Mucosa of stomach (tissue), 1 donor: ENCODE measurements around the gene PLCD1.

Experiments used
- H3K27me3 ChIP-seq: one replicate; pipeline ENCODE4 v1.7.0; 2013; ENCODE audit warnings: mild to moderate bottlenecking, low read length; ENCODE audit not compliant: control insufficient read depth, insufficient read depth
- H3K36me3 ChIP-seq: one replicate; pipeline ENCODE4 v1.7.0; 2013; ENCODE audit warnings: low read length; ENCODE audit not compliant: control insufficient read depth, insufficient read depth
- H3K4me1 ChIP-seq: one replicate; pipeline ENCODE4 v1.7.0; 2013; ENCODE audit warnings: mild to moderate bottlenecking, low read length; ENCODE audit not compliant: control insufficient read depth, insufficient read depth
- H3K4me3 ChIP-seq: one replicate; pipeline ENCODE4 v1.7.0; 2013; ENCODE audit warnings: low read length
- H3K9ac ChIP-seq: one replicate; pipeline ENCODE4 v1.7.0; 2013; ENCODE audit warnings: mild to moderate bottlenecking, low read length, moderate library complexity
- H3K9me3 ChIP-seq: one replicate; pipeline ENCODE4 v1.7.0; 2013; ENCODE audit warnings: mild to moderate bottlenecking, low read length, moderate library complexity; ENCODE audit not compliant: control insufficient read depth
- donor health status: Pancreatic carcinoma.

The PLCD1 gene

DNA sequence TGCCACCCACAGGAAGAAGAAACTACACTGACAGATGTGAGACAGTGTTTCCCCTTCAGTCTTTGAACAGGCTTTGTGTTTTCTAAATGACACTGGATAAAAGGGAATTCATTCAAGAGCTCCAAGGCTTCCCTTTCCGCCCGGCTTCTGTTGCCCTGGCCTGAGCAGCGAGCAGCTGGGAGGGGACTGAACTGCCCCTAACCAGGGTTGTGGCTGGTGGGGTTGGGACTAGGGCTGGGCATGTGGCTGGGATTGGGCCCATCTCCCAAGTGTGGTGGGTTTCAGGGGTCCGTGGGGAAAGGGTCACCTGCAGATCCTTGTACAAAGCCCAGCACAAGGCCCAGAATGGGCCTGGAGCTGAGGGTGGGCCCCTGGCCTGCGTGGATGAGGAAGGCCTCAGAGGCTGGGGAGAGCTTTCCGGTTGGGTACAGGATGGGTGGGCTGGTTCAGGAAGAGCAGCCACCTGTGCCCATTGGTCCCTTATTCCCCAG lies 28.4 kb downstream of the PLCD1 start:
- Histone ChIP-seq H3K4me1 (peaks cover 95% of the 10 kb centered on the region), H3K36me3 (peaks cover 62% of the 10 kb centered on the region), H3K4me3 (no peak overlapping the region), H3K9me3 (no peaks in the 10 kb centered on the region), H3K27me3 (no peaks in the 10 kb centered on the region), H3K9ac (no peak overlapping the region)

DNA sequence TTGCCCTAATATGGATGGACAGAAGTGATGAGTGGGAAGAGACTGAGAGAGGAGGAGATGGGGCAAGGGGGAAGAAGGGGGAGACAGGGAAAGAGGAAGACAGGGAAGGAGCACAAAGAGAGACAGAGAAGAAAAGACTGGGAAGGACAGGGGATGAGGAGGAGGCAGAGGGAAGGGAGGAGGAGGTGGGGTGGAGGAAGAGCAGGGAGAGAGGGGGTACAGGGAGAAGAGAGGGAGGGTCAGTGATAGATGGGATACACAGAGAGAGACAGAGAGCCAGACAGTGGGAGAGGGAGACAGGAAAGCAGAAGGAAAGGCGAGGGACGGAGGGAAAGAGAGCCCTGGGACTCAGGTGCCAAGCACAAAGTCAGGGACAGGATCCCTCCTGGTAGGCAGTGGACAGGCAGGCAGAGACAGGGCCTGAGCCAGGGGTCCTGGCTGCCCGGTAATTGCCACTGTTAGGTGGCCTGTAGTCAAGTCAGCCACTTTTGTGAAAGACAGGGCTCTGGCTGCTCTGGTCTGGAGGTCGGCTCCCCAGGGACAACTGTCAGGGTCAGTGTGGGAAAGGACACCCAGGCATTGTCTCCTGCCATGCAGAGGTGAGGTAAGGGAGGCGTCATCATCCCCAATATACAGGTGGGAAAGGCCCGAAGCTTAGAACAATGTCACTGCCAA lies 29.1 kb downstream of the PLCD1 start:
- H3K27me3 ChIP-seq, result no peaks in the 10 kb centered on the region
- H3K9ac ChIP-seq, result no peak overlapping the region
- peaks cover 94% of the 10 kb centered on the region for H3K4me1 ChIP-seq
- H3K36me3 ChIP-seq, result peaks cover 63% of the 10 kb centered on the region
- H3K4me3 ChIP-seq, result no peak overlapping the region
- H3K9me3 ChIP-seq, result no peaks in the 10 kb centered on the region

GRCh38 chr3:37999836-38000235 lies 29.6 kb downstream of the PLCD1 start:
- Histone ChIP-seq H3K4me3 (no peak overlapping the region), H3K27me3 (no peaks in the 10 kb centered on the region), H3K36me3 (peaks cover 60% of the 10 kb centered on the region), H3K9me3 (no peaks in the 10 kb centered on the region), H3K9ac (no peak overlapping the region), H3K4me1 (peaks cover 94% of the 10 kb centered on the region)

DNA sequence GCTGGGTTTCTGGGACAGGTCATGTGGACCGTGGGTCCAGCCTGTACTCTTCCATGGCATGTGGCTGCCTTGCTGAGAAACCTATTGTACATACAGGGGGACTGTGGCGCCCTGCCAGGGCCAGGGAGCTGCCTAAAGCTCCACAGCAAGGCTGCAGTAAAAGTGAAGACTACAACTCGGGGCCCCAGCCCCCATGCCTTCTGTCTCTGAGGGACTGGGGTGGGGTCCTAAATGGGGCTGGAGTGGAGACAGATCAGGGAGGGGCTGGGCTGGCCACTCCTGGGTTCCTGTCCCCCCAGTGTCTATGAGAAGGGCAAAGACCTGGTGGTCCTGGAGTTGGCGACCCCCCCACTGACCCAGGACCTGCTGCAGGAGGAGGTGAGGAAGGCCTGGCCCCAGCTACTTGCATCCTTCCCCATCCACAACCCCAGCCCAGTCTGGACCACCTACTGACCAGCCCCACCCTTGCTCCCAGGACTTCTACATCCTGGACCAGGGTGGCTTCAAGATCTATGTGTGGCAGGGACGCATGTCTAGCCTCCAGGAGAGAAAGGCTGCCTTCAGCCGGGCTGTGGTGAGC lies 31.6 kb downstream of the PLCD1 start:
- peak overlapping the region; percentile 71 for H3K9ac ChIP-seq
- peaks cover 94% of the 10 kb centered on the region for H3K4me1 ChIP-seq
- peak overlapping the region; percentile 17 for H3K4me3 ChIP-seq
- no peaks in the 10 kb centered on the region for H3K27me3 ChIP-seq
- H3K36me3 ChIP-seq, result peaks cover 51% of the 10 kb centered on the region
- H3K9me3 ChIP-seq, result no peaks in the 10 kb centered on the region

DNA sequence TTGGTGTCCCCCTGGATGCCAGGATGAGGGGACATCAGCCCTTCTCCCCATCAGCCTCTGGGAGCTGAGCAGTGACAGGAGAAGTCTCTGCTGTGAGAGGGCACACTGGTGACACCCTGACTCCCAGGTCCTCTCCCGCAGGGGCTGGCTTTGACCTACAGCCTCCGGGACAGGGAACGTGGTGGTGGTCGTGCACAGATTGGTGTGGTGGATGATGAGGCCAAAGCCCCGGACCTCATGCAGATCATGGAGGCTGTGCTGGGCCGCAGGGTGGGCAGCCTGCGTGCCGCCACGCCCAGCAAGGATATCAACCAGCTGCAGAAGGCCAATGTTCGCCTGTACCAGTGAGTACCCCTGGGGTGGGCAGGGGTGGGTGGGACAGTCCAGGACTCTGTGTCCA lies 32.1 kb downstream of the PLCD1 start:
- H3K9ac ChIP-seq, result peak overlapping the region; percentile 71
- peaks cover 89% of the 10 kb centered on the region for H3K4me1 ChIP-seq
- no peaks in the 10 kb centered on the region for H3K9me3 ChIP-seq
- H3K27me3 ChIP-seq, result no peaks in the 10 kb centered on the region
- H3K36me3 ChIP-seq, result peaks cover 45% of the 10 kb centered on the region
- no peak overlapping the region for H3K4me3 ChIP-seq

DNA sequence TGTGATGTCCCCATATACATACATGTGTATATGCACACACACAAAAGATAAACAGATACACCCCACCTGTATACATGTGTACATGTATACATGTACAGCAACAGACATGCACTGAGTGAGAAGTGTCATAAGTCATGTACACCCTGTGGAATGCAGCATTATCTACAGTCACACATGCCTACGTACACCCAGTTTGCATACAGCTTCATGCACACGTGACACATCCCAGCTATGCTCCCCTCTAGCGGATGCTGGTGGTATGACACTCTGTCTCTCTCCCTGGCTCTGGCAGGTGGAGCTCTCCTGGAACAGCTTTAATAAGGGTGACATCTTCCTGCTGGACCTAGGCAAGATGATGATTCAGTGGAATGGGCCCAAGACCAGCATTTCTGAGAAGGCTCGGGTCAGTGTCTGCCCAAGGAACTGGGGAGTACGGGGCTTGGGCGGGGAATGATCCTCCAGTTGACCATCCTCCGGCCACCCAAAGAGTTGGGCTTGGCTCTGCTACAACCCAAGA lies 32.6 kb downstream of the PLCD1 start:
- Histone ChIP-seq H3K4me1 (peaks cover 84% of the 10 kb centered on the region), H3K9ac (no peak overlapping the region), H3K9me3 (no peaks in the 10 kb centered on the region)

GRCh38 chr3:37995652-37996641 lies 33.5 kb downstream of the PLCD1 start:
- Histone ChIP-seq H3K36me3 (peaks cover 41% of the 10 kb centered on the region), H3K4me1 (peaks cover 75% of the 10 kb centered on the region), H3K9me3 (no peaks in the 10 kb centered on the region)

More for the DNA sequence above, 32.6 kb downstream of the PLCD1 start:
- Histone ChIP-seq H3K4me3 (no peak overlapping the region), H3K36me3 (peaks cover 43% of the 10 kb centered on the region), H3K27me3 (no peaks in the 10 kb centered on the region)

DNA sequence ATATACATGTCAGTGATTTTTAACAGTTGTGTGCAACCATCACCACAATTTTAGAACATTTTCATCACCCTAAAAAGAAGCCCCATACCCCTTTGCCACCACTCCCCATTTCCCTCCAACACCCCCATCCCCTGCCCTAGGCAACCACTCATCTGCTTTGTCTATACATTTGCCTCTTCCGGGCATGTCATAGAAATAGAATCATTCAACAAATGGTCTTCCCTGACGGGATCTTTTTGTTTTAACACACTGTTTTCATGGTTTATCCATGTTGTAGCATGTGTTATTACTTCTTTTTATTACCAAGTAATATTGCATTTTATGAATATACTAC lies 34.8 kb downstream of the PLCD1 start:
- Histone ChIP-seq H3K9ac (peak overlapping the region; percentile 97), H3K27me3 (no peaks in the 10 kb centered on the region), H3K4me3 (no peak overlapping the region), H3K9me3 (no peaks in the 10 kb centered on the region), H3K4me1 (peaks cover 73% of the 10 kb centered on the region), H3K36me3 (peaks cover 27% of the 10 kb centered on the region)

More at GRCh38 chr3:37995652-37996641, 33.5 kb downstream of the PLCD1 start:
- Histone ChIP-seq H3K4me3 (no peak overlapping the region), H3K9ac (no peak overlapping the region), H3K27me3 (no peaks in the 10 kb centered on the region)

DNA sequence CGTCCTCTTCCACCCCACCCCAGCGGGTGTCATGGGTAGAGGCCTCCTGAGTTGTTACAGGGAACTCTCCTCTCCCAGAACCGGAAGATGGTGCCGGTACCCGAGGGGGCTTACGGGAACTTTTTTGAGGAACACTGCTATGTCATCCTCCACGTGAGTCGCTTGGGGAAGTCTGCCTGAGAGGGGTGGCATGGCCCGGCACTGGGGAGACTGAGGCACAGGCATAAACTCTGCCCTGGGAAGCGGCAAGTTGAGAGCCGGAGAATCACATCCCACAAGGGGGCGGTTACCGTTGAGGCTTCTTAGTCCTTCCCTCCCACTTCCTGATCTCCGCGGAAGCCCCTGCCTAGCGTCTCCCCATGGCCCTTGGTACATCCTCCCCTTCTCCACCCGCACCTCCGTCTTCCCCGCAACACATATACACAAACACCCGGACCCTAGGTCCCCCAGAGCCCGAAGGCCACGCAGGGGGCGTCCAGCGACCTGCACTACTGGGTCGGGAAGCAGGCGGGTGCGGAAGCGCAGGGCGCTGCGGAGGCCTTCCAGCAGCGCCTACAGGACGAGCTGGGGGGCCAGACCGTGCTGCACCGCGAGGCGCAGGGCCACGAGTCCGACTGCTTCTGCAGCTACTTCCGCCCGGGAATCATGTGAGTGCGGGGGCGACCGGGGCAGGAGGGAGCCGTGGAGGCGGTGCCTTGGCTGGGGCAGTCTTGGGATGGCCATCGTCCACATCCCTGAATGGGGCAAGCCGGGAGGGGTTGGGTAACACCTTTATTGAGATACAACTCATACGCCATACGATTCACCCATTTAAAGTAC lies 35.4 kb downstream of the PLCD1 start:
- Histone ChIP-seq H3K9me3 (no peaks in the 10 kb centered on the region), H3K9ac (peak overlapping the region; percentile 97), H3K4me1 (peaks cover 73% of the 10 kb centered on the region), H3K27me3 (no peaks in the 10 kb centered on the region), H3K4me3 (peak overlapping the region; percentile 1), H3K36me3 (peaks cover 25% of the 10 kb centered on the region)

- Histone ChIP-seq H3K9me3 (no peaks in the 10 kb centered on the region), H3K9ac (peak overlapping the region; percentile 97), H3K4me1 (peaks cover 72% of the 10 kb centered on the region), H3K4me3 (peak overlapping the region; percentile 1), H3K27me3 (no peaks in the 10 kb centered on the region), H3K36me3 (peaks cover 25% of the 10 kb centered on the region)
Measured at GRCh38 chr3:37993460-37993819, 36.0 kb downstream of the PLCD1 start.

GRCh38 chr3:37993067-37993455 lies 36.4 kb downstream of the PLCD1 start:
- Histone ChIP-seq H3K36me3 (peaks cover 25% of the 10 kb centered on the region), H3K9me3 (no peaks in the 10 kb centered on the region), H3K4me3 (peak overlapping the region; percentile 1), H3K9ac (peak overlapping the region; percentile 97), H3K4me1 (peaks cover 71% of the 10 kb centered on the region), H3K27me3 (no peaks in the 10 kb centered on the region)
